LNCAP (cell line): ENCODE results near the gene PPA2.

Experiments
- CTCF ChIP-seq: fragments of 450-650 bp; IDR thresholded peaks from 2 replicates; pipeline ENCODE4 v1.5.1; 2017; ENCODE audit warnings: mild to moderate bottlenecking

The PPA2 gene

GRCh38 chr4:105329081-105329480 lies 144.8 kb downstream of the PPA2 start:
- no peak for TF ChIP-seq CTCF

- TF ChIP-seq CTCF, result no peak
Measured at GRCh38 chr4:105327956-105328355, 145.9 kb downstream of the PPA2 start.

- TF ChIP-seq CTCF, result no peak
Measured at GRCh38 chr4:105327222-105327621, 146.6 kb downstream of the PPA2 start.
